ENCODE results near the gene PCDHB13. TPM values are rescaled to one million over a fixed set of nuclear protein-coding genes. Genes with fewer than 3 reads are reported as not detected.

The PCDHB13 gene
- total RNA-seq, 1 experiment from 2014 or later: 0.40 TPM

DNA sequence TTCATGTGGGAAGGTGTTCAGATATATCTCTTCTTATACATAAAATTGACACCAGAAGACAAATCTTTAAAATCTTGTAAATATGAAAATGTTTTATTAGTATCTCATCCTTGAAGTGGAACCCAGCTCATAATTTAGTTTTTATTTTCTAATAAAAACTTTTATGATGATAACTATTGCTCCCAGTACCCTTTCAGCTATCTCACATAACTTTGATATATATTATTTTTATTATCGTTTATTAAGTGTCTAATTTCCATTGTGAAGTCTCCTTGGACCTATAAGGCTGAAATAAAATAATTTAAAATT lies 47.5 kb downstream of the PCDHB13 start:
- H3K4me1 ChIP-seq (ENCODE audit: insufficient read depth, low read length): no peaks in the 10 kb centered on the region
- ChIA-PET POLR2A (ENCODE audit: unreplicated experiment) (no interaction called here), CTCF (no interaction called here)
- no peaks in the 10 kb centered on the region for H4K20me1 ChIP-seq (ENCODE audit: low read length)
- H3K36me3 ChIP-seq (ENCODE audit: low read depth, low read length): no peaks in the 10 kb centered on the region; the same call in 1 of the 2 replicates
- no peak overlapping the region for H3K27ac ChIP-seq (ENCODE audit: low read length)
- no peak for ATAC-seq
- TF ChIP-seq CTCF (conservative IDR thresholded peaks at IDR 0.05; ENCODE audit: low read depth, low read length): no peak
- TF ChIP-seq EZH2 (IDR thresholded peaks at IDR 0.05; ENCODE audit: low read length, unreplicated experiment): no peak
- TF ChIP-seq EZH2phosphoT487 (IDR thresholded peaks at IDR 0.05; ENCODE audit: borderline replicate concordance, low read length): no peak
- DNase-seq: no peak
- H3K79me2 ChIP-seq (ENCODE audit: low read length): no peaks in the 10 kb centered on the region
- intact Hi-C loops (cut with micrococcal nuclease): no loop called here
- H3K9me3 ChIP-seq (ENCODE audit: low read length): peaks cover 29% of the 10 kb centered on the region
- H3K9ac ChIP-seq (ENCODE audit: low read length): no peak overlapping the region
- H2AFZ ChIP-seq (ENCODE audit: low read length): no peak overlapping the region
- H3K27me3 ChIP-seq (ENCODE audit: low read length): no peaks in the 10 kb centered on the region
- no peak overlapping the region for H3K4me2 ChIP-seq (ENCODE audit: low read length)
- no peaks in the 10 kb centered on the region for H3K9me2 ChIP-seq (replicated peaks; ENCODE audit: low read length)
- H3F3A ChIP-seq (ENCODE audit: low read length, unreplicated experiment): no peaks in the 10 kb centered on the region
- BruUV-seq (replicated peaks): no TSS peak
- H3K4me3 ChIP-seq (ENCODE audit: low read length): no peak overlapping the region

Other genes with a start within 250 kb of the PCDHB13 start
- 4.2 and 8.2 TPM in 2 replicates for gene PCDHAC2, start 247.4 kb upstream of the PCDHB13 start, total RNA-seq (2014; rRNA removed)
- gene PCDHB1, start 162.5 kb upstream of the PCDHB13 start, total RNA-seq (2014; rRNA removed): 0.06 and 0.07 TPM in 2 replicates
- gene PCDHB2, start 119.3 kb upstream of the PCDHB13 start, total RNA-seq (2014; rRNA removed): 13.8 and 15.0 TPM in 2 replicates
- gene PCDHB3, start 113.4 kb upstream of the PCDHB13 start, total RNA-seq (2014; rRNA removed): 0.36 and 0.58 TPM in 2 replicates
- gene PCDHB4, start 92.1 kb upstream of the PCDHB13 start, total RNA-seq (2014; rRNA removed): 0.07 and 0.52 TPM in 2 replicates
- gene PCDHB5, start 78.7 kb upstream of the PCDHB13 start, total RNA-seq (2014; rRNA removed): 0.12 and 0.69 TPM in 2 replicates
- gene PCDHB6, start 63.9 kb upstream of the PCDHB13 start, total RNA-seq (2014; rRNA removed): not detected in 2 replicates
- gene PCDHB7, start 41.3 kb upstream of the PCDHB13 start, total RNA-seq (2014; rRNA removed): 0.22 TPM in 1 of 2 replicates, not detected in the other
- gene PCDHB8, start 36.1 kb upstream of the PCDHB13 start, total RNA-seq (2014; rRNA removed): 0.22 and 0.40 TPM in 2 replicates
- gene PCDHB16, start 31.5 kb upstream of the PCDHB13 start, total RNA-seq (2014; rRNA removed): 0.46 TPM in 1 of 2 replicates, not detected in the other
- gene PCDHB9, start 26.8 kb upstream of the PCDHB13 start, total RNA-seq (2014; rRNA removed): 0.23 and 0.73 TPM in 2 replicates
- 0.33 and 0.35 TPM in 2 replicates for gene PCDHB10, start 21.6 kb upstream of the PCDHB13 start, total RNA-seq (2014; rRNA removed)
- 0.40 and 0.69 TPM in 2 replicates for gene PCDHB11, start 14.3 kb upstream of the PCDHB13 start, total RNA-seq (2014; rRNA removed)
- gene PCDHB12, start 5.2 kb upstream of the PCDHB13 start, total RNA-seq (2014; rRNA removed): 0.15 and 0.63 TPM in 2 replicates
- 0.58 and 0.87 TPM in 2 replicates for gene PCDHB14, start 9.4 kb downstream of the PCDHB13 start, total RNA-seq (2014; rRNA removed)
- gene PCDHB15, start 31.5 kb downstream of the PCDHB13 start, total RNA-seq (2014; rRNA removed): not detected in 2 replicates
- 0.18 and 0.40 TPM in 2 replicates for gene SLC25A2, start 90.1 kb downstream of the PCDHB13 start, total RNA-seq (2014; rRNA removed)
- 27.6 and 32.3 TPM in 2 replicates for gene TAF7, start 106.9 kb downstream of the PCDHB13 start, total RNA-seq (2014; rRNA removed)
- 0.04 and 0.06 TPM in 2 replicates for gene PCDHGA1, start 116.6 kb downstream of the PCDHB13 start, total RNA-seq (2014; rRNA removed)
- gene PCDHGA2, start 124.8 kb downstream of the PCDHB13 start, total RNA-seq (2014; rRNA removed): not detected in 2 replicates
- gene PCDHGA3, start 129.9 kb downstream of the PCDHB13 start, total RNA-seq (2014; rRNA removed): not detected in 2 replicates
- 0.04 TPM in 1 of 2 replicates, not detected in the other for gene PCDHGB1, start 136.2 kb downstream of the PCDHB13 start, total RNA-seq (2014; rRNA removed)
- 0.04 TPM in 1 of 2 replicates, not detected in the other for gene PCDHGA4, start 141.1 kb downstream of the PCDHB13 start, total RNA-seq (2014; rRNA removed)
- 1.4 and 2.2 TPM in 2 replicates for gene PCDHGB2, start 146.1 kb downstream of the PCDHB13 start, total RNA-seq (2014; rRNA removed)
- 0.98 and 2.4 TPM in 2 replicates for gene PCDHGA5, start 150.2 kb downstream of the PCDHB13 start, total RNA-seq (2014; rRNA removed)
- gene PCDHGB3, start 156.3 kb downstream of the PCDHB13 start, total RNA-seq (2014; rRNA removed): 1.2 and 1.3 TPM in 2 replicates
- 1.3 and 1.6 TPM in 2 replicates for gene PCDHGA6, start 160.0 kb downstream of the PCDHB13 start, total RNA-seq (2014; rRNA removed)
- gene PCDHGA7, start 168.8 kb downstream of the PCDHB13 start, total RNA-seq (2014; rRNA removed): 0.51 and 0.75 TPM in 2 replicates
- gene PCDHGB4, start 173.8 kb downstream of the PCDHB13 start, total RNA-seq (2014; rRNA removed): 0.73 and 1.3 TPM in 2 replicates
- 0.23 and 0.51 TPM in 2 replicates for gene PCDHGA8, start 178.7 kb downstream of the PCDHB13 start, total RNA-seq (2014; rRNA removed)
- 9.0 and 10.3 TPM in 2 replicates for gene PCDHGB5, start 184.0 kb downstream of the PCDHB13 start, total RNA-seq (2014; rRNA removed)
- gene PCDHGA9, start 188.9 kb downstream of the PCDHB13 start, total RNA-seq (2014; rRNA removed): 1.9 and 2.9 TPM in 2 replicates
- gene PCDHGB6, start 194.1 kb downstream of the PCDHB13 start, total RNA-seq (2014; rRNA removed): 1.1 and 1.8 TPM in 2 replicates
- gene PCDHGA10, start 199.1 kb downstream of the PCDHB13 start, total RNA-seq (2014; rRNA removed): 0.23 and 0.84 TPM in 2 replicates
- gene PCDHGB7, start 203.8 kb downstream of the PCDHB13 start, total RNA-seq (2014; rRNA removed): 0.44 and 1.4 TPM in 2 replicates
- 0.66 and 0.92 TPM in 2 replicates for gene PCDHGA11, start 207.1 kb downstream of the PCDHB13 start, total RNA-seq (2014; rRNA removed)
- 0.11 and 0.52 TPM in 2 replicates for gene PCDHGA12, start 216.6 kb downstream of the PCDHB13 start, total RNA-seq (2014; rRNA removed)